GM10847 (cell line): ENCODE measurements around the gene CTAGE1.

ENCODE experiments used
- POLR2A ChIP-seq: IDR thresholded peaks from 2 replicates; pipeline ENCODE4 v1.6.1; 2011; ENCODE audit not compliant: insufficient read length; ENCODE audit errors: extremely low read depth

Gene CTAGE1

DNA sequence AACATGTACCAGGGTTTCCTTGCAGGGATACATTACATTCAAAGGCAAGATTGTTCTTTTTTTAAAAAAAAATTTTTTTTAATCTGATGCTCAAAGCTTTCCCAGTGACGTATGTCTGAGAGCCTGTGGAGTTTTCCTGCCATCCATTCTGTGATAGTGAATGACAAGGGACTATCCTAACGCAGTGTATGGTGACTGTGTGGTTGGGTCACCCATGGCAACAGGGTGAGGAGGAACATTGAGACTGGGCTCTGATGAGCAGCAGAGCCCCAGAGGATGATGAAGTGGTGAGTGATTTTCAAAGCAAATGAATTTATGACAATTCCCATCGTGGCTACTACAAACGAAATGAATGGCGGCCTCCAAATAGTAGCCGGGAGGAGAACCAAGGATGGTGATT lies 28.6 kb upstream of the CTAGE1 start:
- TF ChIP-seq POLR2A: no peak

DNA sequence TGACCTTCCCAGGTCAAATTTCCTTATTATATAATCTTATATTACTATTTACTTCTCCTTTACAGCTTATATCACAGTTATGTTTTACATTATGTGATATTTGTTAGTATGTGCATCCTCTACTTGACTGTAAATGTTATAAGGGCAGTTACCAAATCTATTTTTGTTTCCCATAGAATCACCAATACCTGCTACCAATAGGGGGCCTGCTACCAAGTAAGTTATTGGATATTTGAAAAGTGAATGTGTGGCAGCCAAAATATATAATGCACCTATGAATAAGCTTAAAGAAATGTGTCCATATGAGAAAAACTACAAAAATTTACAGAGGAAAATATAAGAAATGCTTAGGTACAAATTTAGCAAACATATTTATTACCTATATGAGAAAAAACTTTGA lies 23.9 kb upstream of the CTAGE1 start:
- no peak for TF ChIP-seq POLR2A

DNA sequence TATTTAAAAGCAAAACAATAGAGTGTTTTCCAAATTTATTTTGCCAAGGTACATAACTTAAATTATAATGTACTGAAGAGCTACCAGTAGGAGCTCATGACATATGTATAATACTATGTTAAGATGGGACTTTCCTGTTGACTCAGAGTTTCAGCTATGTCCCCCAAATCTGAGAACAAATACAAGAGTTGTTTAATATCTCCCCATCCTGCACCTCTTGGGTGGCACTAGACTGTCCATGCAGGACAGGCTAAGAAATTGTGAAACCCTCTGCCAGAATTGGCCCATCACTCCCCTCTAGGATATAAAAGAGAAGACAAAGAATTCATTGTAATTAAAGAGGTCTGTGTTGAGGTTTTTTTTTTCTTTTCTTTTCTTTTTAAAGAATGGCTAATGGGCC lies 21.7 kb upstream of the CTAGE1 start:
- no peak for TF ChIP-seq POLR2A

DNA sequence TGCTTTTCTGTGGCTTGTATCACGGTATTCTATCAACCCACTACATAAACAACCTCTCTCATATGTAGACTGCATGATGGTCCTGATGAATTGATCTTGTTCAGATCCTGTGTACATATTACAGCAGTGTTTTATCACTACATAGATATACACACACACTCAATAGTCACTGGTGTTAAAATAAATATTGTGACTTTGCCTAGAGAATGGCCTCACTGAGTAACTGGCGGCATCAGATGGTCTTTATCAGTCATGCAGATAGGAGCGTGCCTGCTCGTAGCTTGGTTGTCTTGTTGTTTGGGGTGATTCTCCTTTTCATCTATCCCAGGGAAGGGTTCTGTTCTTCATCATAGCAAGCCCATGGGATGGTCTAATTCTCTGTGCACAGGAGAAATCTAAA lies 18.4 kb upstream of the CTAGE1 start:
- TF ChIP-seq POLR2A: no peak

DNA sequence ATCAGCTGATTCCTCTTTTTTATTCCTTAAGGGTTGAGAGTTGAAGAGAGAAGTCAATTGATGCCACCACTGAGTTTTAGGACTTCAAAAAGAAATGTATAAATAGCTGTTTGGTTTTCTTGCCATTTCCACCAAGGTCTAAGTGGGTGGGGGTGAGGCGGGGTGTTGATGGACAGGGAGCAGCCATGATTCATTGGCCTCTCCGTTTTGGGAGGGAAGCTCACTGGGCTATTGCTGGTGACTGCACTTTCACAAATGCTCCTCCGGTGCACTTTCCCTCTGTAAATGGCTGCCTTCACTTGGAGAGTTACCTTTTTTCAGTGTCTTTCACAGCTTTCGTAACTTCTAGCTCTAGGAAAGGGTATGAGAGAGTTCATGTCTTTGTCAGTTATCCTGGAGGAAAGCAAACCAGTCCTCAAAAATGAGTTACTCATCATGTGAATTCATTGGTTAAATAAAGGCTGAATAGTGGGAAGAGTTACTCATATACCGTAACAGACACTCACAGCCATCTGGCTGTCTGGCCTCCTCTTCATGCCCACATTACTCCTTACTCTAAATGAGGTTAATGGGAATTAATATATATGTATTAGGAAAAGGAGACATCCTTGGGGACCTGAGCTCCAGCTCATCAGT lies 17.4 kb upstream of the CTAGE1 start:
- no peak for TF ChIP-seq POLR2A

DNA sequence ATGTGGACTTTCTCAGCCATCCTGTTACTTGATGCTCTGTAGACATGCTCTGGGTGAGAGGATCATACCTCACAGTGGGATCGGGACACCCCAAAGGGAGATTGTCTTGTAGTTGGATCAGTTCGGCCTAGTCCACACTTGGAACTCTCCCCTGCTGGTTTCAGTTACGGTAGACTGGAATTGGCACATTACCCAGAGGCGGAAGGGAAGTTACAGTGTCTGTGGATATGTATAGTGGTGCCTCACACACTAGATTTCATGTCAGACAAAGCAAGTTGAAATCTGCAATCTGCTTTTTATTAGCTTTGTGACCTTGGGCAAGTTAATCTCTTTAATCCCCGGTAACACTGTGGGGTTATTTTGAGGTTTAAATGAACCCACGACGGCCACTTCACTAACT lies 16.2 kb upstream of the CTAGE1 start:
- no peak for TF ChIP-seq POLR2A

DNA sequence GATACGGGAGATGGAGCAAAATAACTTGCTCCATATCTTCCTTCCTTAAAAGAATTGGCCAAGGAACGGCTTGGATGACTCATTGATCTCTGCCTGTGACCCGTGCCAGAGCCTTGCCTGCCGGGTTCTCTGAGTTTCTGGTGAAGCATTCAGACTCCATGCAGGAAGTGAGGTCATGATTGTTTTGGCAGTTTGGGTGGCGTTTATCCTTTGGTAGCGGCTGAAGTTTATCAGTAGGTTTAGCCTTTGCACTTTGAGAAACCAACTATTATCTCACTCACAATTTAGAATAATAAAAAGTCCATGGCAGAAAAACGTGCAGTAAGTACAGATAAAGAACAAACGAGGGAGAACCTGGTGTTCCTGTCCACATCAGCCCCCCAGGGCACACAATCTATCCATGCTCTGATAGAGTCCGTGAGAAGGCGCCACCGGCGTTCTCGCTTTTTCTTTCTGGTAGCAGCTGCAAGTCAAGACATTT lies 15.0 kb upstream of the CTAGE1 start:
- no peak for TF ChIP-seq POLR2A

DNA sequence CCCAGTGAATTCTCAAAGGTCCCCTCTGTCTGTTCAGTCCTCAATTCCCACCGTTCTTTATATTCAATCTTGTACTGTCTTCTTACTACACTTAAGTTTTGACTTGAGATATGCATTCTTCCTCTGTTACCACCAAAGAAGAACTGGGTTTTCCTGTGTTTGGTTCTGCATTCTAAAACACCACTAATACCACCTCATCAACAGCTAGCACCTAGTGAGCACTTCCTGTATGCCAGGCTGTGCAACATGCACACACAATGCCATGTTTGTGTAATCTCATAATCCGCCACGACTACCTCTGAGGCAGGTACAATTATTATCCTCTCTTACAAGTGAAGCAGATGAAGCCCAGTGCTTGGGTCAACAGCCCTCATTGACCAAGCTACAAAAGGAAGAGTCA lies 11.8 kb upstream of the CTAGE1 start:
- TF ChIP-seq POLR2A: no peak

DNA sequence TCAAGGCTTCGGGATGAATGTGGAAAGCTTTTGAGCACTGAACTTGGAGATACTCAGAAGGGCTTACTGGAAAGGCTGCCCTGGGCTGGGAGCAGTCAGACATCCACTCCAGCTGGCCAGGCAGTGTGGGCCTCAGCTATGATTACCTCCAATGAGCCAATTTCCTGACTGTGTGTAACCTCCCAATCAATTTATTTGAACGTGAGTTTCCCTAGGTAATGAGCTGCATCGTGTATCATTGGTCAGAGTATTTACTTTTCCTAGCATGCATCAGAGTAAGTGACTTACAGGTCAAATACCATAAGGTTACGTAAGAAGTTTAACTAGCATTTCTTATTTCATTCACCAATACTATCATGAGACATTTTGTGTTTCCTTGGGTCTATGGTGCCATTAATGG lies 11.0 kb upstream of the CTAGE1 start:
- no peak for TF ChIP-seq POLR2A

DNA sequence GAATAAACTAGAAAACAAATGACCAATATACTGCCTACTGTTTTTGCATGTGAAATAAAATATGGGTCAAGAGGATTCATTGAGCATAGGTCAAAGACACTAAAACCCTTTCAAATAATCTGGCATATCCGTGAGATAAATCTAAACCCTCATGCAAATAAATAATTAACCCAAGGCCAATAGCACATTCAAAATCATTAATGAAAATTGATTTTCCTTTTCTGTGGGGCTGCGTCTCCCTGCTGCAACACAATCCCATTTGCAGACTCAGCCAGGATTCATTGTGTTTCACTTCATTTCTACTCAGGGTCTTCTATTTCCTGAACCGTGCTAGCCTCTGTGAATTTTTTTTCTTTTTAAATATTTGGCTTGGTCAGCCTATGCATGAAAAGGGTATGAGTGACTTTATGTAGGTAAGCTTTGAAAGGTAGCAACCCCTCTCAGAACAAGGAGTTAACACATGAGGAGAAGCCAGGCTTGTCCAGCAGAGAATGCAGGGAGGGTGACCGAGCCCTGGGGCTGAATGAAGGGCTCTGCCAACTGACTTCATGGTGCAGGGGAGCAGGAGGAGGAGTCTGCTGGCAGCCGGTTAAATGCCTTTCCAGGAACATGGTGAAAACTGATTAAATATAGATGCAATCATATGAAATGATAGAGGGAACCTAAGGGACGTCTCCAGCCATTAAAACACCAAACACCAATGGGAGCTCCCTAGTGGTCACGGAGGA lies 10.3 kb upstream of the CTAGE1 start:
- TF ChIP-seq POLR2A: no peak

DNA sequence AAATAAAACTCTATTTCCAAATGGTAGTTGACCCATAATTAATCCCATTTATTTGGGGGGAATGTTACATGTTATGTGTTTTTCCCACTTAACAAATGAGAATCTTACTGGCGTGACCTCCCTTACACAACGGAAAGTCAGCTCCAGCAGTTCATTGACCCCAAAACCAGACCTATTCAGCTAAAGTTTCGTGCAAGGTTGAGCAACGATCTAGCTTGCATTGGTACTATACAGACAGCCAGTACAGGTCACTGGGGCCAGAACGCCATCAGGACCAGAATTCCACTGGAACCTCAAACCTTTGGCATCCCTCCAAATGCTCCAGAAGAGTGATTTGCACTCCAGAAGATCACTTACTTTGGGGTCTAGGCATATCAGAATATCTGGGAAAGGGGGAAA lies 6.8 kb upstream of the CTAGE1 start:
- no peak for TF ChIP-seq POLR2A

DNA sequence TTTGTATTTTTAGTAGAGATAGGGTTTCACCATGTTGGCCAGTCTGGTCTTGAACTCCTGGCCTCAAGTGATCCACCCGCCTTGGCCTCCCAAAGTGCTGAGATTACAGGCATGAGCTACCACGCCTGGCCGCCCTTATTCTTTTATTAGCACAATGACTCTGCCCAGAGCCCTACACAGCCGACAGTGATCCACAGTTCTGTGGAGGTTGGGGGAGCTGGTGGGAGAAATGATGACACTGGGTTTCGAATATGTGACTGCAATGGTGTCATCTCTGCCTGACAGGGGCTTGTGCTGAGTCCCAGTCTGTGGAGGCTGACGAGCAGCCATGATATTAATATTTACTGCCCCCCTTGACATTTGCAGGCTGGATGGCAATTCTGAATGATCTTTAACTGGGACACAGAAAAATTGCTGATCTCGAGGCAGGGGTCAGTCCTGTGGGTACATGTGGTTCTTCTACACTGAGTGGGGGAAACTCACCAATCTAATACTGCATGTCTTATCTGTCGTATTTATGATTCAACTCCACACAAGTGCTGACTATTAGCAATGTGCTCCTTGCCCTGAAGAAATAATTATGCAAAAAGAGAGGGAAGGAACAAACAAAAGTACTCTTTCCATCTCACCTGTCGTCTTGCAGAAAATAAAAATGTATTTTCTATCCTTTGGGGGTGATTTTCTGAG lies 6.3 kb upstream of the CTAGE1 start:
- no peak for TF ChIP-seq POLR2A

DNA sequence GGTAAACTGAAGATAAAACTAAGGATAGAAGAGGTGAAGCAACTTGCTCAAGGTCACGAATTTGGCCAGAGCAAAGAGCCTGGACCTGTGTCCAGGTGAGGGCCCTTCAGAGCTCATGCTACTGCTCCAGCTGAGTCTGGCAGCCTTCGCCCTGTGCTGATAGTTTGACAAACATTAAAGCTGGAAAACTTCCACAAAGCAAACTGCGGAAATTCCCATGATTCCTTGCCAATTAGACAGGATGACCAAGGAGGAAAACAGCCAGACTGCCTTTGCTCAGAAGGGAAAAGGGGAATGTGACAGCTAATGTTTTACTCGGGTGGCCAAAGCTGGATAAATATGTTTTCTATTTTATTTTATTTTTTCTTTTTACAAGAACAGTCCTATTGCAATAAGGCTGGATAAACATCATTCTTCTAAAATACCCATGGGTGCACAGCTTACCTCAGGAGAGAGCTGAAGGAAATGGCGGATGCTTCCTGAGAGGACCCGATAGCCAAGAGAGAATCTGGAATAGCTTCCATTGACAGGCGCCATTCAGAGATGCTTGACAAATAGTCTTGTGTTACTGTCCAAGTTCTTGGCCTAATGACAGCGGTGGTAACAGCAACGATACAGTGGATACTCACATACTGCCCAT lies 5.3 kb upstream of the CTAGE1 start:
- no peak for TF ChIP-seq POLR2A

DNA sequence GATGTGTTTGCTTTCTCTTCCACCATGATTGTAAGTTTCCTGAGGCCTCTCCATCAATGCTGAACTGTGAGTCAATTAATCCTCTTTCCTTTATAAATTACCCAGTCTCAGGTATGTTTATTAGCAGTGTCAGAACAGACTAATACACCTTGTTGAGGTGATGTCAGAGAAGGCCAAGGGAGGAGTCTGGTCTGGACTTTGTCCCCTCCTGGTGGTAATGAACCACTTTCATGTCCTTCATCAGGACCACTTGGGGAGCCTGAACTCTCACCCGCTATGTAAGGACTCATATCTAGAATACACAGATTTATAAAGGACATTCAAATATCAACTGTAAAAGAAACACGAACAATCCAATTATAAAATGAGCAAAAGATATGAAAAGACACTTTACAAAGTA lies 2.9 kb upstream of the CTAGE1 start:
- no peak for TF ChIP-seq POLR2A

DNA sequence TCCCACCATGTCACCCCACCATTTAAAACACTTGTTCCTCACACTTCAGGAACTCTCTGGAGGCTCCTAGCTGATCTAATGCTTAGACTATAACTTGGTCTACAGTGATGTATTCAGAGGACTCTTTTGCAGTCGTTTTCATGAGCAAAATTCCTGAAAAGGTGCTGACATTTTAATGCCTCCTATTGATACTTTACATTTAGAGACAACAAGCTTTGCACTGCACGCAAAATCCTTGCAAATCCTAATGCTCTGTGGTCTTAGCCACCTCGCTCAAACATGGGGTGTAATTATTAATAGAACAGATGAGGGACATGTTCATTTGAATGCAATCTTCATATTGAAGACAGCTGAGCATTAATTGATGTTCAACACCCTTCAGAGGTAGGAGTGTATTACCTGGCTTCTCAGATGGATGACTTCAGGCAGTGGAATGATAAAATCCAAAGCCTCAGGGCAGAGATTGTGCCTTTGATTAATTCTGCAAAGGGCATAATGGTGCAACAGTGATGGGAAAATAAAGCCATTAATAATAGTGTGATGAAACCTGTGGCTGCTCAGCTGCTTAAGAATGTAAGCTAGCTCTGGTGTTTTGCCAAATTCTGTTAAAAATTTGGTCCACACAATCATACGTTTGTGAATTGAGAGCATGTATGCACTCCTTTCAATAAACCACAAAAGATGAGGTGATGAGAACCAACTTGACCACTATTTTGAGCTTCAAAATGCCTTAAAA lies 5.4 kb downstream of the CTAGE1 start:
- TF ChIP-seq POLR2A: no peak
